ENCODE measurements around the gene BPIFB1. TPM values are rescaled to one million over a fixed set of nuclear protein-coding genes. Genes with fewer than 3 reads are reported as not detected.

Gene BPIFB1
- total and polyA plus RNA-seq, 2 of the 8 experiments (the other 6 are each of a cell fraction or from before 2014, with no cell fraction given) = not detected

DNA sequence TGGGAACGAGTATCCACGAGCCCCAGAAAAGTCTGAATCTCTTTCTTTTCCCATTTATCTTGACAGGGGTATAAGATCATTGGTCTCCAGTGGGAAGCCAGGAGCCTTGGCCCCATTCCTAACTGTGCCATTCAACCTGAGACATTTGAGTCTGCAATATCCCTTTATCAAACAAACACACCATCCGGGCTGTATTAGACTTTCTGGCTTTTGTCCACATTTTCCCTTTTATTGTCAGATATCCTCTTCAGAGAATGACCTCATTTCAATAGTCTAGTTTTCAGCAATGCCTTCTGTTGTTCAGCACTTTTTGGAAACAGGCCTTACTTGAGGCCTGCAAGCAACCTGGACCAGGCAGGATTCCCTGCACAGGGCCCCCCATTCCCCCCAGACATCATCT, 31.5 kb upstream of the BPIFB1 start (continued):
- TF ChIP-seq, protein P1, sequence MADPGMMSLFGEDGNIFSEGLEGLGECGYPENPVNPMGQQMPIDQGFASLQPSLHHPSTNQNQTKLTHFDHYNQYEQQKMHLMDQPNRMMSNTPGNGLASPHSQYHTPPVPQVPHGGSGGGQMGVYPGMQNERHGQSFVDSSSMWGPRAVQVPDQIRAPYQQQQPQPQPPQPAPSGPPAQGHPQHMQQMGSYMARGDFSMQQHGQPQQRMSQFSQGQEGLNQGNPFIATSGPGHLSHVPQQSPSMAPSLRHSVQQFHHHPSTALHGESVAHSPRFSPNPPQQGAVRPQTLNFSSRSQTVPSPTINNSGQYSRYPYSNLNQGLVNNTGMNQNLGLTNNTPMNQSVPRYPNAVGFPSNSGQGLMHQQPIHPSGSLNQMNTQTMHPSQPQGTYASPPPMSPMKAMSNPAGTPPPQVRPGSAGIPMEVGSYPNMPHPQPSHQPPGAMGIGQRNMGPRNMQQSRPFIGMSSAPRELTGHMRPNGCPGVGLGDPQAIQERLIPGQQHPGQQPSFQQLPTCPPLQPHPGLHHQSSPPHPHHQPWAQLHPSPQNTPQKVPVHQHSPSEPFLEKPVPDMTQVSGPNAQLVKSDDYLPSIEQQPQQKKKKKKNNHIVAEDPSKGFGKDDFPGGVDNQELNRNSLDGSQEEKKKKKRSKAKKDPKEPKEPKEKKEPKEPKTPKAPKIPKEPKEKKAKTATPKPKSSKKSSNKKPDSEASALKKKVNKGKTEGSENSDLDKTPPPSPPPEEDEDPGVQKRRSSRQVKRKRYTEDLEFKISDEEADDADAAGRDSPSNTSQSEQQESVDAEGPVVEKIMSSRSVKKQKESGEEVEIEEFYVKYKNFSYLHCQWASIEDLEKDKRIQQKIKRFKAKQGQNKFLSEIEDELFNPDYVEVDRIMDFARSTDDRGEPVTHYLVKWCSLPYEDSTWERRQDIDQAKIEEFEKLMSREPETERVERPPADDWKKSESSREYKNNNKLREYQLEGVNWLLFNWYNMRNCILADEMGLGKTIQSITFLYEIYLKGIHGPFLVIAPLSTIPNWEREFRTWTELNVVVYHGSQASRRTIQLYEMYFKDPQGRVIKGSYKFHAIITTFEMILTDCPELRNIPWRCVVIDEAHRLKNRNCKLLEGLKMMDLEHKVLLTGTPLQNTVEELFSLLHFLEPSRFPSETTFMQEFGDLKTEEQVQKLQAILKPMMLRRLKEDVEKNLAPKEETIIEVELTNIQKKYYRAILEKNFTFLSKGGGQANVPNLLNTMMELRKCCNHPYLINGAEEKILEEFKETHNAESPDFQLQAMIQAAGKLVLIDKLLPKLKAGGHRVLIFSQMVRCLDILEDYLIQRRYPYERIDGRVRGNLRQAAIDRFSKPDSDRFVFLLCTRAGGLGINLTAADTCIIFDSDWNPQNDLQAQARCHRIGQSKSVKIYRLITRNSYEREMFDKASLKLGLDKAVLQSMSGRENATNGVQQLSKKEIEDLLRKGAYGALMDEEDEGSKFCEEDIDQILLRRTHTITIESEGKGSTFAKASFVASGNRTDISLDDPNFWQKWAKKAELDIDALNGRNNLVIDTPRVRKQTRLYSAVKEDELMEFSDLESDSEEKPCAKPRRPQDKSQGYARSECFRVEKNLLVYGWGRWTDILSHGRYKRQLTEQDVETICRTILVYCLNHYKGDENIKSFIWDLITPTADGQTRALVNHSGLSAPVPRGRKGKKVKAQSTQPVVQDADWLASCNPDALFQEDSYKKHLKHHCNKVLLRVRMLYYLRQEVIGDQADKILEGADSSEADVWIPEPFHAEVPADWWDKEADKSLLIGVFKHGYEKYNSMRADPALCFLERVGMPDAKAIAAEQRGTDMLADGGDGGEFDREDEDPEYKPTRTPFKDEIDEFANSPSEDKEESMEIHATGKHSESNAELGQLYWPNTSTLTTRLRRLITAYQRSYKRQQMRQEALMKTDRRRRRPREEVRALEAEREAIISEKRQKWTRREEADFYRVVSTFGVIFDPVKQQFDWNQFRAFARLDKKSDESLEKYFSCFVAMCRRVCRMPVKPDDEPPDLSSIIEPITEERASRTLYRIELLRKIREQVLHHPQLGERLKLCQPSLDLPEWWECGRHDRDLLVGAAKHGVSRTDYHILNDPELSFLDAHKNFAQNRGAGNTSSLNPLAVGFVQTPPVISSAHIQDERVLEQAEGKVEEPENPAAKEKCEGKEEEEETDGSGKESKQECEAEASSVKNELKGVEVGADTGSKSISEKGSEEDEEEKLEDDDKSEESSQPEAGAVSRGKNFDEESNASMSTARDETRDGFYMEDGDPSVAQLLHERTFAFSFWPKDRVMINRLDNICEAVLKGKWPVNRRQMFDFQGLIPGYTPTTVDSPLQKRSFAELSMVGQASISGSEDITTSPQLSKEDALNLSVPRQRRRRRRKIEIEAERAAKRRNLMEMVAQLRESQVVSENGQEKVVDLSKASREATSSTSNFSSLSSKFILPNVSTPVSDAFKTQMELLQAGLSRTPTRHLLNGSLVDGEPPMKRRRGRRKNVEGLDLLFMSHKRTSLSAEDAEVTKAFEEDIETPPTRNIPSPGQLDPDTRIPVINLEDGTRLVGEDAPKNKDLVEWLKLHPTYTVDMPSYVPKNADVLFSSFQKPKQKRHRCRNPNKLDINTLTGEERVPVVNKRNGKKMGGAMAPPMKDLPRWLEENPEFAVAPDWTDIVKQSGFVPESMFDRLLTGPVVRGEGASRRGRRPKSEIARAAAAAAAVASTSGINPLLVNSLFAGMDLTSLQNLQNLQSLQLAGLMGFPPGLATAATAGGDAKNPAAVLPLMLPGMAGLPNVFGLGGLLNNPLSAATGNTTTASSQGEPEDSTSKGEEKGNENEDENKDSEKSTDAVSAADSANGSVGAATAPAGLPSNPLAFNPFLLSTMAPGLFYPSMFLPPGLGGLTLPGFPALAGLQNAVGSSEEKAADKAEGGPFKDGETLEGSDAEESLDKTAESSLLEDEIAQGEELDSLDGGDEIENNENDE (IDR thresholded peaks at IDR 0.05; ENCODE audit: insufficient replicate concordance, low read length) = no peak
- TF ChIP-seq CBX8 (IDR thresholded peaks at IDR 0.05; ENCODE audit: borderline replicate concordance, low read depth, low read length) (no peak), SIX5 (IDR thresholded peaks at IDR 0.05; ENCODE audit: low read depth, low read length) (no peak), BACH1 (IDR thresholded peaks at IDR 0.05; ENCODE audit: low read length) (no peak), SP2 (IDR thresholded peaks at IDR 0.05; ENCODE audit: low read length) (no peak), CEBPB (IDR thresholded peaks at IDR 0.05; ENCODE audit: low read depth, low read length) (no peak), PHF8 (conservative IDR thresholded peaks at IDR 0.05; ENCODE audit: low read depth, low read length) (no peak), MAFK (IDR thresholded peaks at IDR 0.05; ENCODE audit: low read depth, low read length) (no peak), FOSL1 (IDR thresholded peaks at IDR 0.05; ENCODE audit: insufficient read depth, low read depth, low read length) (no peak), RFX5 (IDR thresholded peaks at IDR 0.05; ENCODE audit: borderline replicate concordance, low read depth, low read length) (no peak), BCL11A (IDR thresholded peaks at IDR 0.05; ENCODE audit: low read depth in 2 of 2, low read length in 2 of 2) (no peak), NRF1 (IDR thresholded peaks at IDR 0.05; ENCODE audit: low read depth, low read length) (no peak)
- TF ChIP-seq, protein P2, sequence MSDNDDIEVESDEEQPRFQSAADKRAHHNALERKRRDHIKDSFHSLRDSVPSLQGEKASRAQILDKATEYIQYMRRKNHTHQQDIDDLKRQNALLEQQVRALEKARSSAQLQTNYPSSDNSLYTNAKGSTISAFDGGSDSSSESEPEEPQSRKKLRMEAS (IDR thresholded peaks at IDR 0.05) = no peak

Data from H1 (cell line).